ENCODE data around the gene PLD1. TPM values are rescaled to one million over a fixed set of nuclear protein-coding genes. Genes with fewer than 3 reads are reported as not detected.
A peak's percentile ranks its signal among the peaks of the same experiment; 100 is the strongest.
"Not testable (repeated sequence)": the region's sequence is repeated elsewhere in the genome, so short reads cannot be mapped to it uniquely, and the experiment has no call there.

Gene PLD1
- total and polyA plus RNA-seq, 7 donors: 0.73 to 6.7 (median 1.9) TPM

DNA sequence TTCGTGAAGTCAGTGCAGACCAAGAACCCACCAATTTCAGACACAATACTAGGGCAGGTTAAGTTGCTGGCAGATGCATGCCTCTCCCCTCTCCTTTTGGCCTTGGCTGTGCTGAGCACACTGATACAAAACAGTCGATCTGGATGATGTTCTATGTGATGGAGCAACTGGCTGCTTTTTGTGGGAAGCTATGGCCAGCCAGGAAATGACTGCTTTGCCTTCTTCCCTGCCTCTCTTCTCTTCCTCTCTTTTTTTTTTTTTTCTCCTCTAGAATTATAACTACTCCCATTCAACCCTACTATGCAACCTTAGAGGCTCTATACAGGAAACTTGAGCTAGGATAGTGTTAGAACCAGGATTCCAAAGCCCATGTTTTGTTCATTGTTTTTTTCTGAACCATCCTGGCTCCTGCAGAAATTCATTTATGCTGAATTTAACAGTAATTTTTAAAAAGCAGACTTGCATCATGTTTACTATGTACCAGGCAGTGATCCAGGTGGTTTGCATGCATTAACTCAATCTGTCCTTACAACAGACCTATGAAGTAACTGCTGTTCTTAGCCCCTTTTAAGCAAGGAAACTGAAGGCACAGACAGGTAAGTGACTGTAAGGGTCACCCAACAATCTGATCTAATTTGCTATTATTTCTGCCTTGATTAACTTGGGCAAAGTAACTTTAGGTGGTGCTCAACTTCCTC lies 62.9 kb downstream of the PLD1 start:
- intact Hi-C loops (cut with DNase I): no loop called here
- H3K9me3 ChIP-seq: no peaks in the 10 kb centered on the region
- H3K27ac ChIP-seq: no peak overlapping the region
- TF ChIP-seq, protein P1, sequence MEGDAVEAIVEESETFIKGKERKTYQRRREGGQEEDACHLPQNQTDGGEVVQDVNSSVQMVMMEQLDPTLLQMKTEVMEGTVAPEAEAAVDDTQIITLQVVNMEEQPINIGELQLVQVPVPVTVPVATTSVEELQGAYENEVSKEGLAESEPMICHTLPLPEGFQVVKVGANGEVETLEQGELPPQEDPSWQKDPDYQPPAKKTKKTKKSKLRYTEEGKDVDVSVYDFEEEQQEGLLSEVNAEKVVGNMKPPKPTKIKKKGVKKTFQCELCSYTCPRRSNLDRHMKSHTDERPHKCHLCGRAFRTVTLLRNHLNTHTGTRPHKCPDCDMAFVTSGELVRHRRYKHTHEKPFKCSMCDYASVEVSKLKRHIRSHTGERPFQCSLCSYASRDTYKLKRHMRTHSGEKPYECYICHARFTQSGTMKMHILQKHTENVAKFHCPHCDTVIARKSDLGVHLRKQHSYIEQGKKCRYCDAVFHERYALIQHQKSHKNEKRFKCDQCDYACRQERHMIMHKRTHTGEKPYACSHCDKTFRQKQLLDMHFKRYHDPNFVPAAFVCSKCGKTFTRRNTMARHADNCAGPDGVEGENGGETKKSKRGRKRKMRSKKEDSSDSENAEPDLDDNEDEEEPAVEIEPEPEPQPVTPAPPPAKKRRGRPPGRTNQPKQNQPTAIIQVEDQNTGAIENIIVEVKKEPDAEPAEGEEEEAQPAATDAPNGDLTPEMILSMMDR (IDR thresholded peaks at IDR 0.05): no peak
- WGBS, 3 donors: 53 to 69% (median 62%) methylated on average over 2 of the region's 2 CpGs
- H3K4me1 ChIP-seq: peaks cover 9% of the 10 kb centered on the region
- no peak overlapping the region for H3K4me3 ChIP-seq
- H3K27me3 ChIP-seq (ENCODE audit: insufficient read depth in 3 of 3, low read length in 2 of 3): no peaks in the 10 kb centered on the region
- no peaks in the 10 kb centered on the region for H3K36me3 ChIP-seq (ENCODE audit: insufficient read depth in 1 of 2, low read depth in 1 of 2)
- no peak for DNase-seq
- no peak for ATAC-seq

DNA sequence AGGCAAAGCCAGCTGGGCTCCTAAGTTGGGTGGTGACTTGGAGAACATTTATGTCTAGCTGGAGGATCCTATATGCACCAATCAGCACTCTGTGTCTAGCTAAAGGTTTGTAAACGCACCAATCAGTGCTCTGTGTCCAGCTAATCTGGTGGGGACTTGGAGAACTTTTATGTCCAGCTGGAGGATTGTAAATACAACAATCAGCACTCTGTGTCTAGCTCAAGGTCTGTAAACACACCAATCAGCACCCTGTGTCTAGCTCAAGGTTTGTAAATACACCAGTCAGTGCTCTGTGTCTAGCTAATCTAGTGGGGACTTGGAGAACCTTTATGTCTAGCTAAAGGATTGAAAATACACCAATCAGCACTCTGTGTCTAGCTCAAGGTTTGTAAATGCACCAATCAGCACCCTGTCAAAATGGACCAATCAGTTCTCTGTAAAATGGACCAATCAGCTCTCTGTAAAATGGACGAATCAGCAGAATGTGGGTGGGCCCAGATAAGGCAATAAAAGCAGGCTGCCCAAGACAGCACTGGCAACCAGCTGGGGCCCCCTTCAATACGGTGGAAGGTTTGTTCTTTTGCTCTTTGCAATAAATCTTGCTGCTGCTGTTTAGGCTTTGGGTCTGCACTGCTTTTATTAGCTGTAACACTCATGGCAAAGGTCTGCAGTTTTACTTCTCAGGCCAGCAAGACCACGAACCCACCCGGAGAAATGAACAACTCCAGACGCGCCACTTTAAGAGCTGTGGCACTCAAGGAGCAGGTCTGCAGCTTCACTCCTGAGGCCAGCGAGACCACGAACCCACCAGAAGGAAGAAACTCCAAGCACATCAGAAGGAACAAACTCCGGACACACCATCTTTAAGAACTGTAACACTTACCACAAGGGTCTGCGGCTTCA lies 63.7 kb downstream of the PLD1 start:
- ATAC-seq; H3K27me3 ChIP-seq (ENCODE audit: insufficient read depth in 3 of 3, low read length in 2 of 3); intact Hi-C loops (cut with DNase I); H3K4me1 ChIP-seq; H3K4me3 ChIP-seq; H3K36me3 ChIP-seq (ENCODE audit: insufficient read depth in 1 of 2, low read depth in 1 of 2); DNase-seq; H3K27ac ChIP-seq; H3K9me3 ChIP-seq: not testable (repeated sequence)
- WGBS, 3 donors: 88 to 95% (median 95%) methylated on average over 11 of the region's 11 CpGs

DNA sequence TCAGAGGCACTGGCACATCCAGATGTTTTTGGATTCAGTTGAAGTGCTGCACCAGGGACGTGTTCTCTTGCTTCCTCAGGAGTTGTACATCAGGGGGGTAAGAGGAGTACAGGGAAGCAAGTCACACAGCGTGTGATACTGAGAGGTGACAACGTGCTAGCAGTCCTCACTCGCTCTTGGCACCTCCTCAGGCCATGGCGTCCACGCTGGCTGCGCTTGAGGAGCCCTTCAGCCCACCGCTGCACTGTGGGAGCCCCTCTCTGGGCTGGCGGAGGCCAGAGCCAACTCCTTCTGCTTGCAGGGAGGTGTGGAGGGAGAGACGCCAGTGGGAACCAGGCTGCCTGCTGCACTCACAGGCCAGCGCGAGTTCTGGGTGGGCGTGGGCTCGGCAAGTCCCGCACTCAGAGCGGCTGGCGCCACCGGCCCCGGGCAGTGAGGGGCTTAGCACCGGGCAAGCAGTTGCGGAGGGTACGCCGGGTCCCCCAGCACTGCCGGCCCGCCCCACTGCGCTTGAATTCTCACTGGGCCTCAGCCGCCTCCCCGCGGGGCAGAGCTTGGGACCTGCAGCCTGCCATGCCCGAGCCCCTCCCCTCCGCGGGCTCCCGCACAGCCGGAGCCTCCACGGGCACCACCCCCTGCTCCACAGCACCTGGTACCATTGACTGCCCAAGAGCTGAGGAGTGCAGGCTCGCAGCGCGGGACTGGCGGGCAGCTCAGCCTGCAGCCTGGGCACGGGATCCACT lies 64.5 kb downstream of the PLD1 start:
- Histone ChIP-seq H3K27ac (no peak overlapping the region), H3K4me1 (peaks cover 9% of the 10 kb centered on the region), H3K27me3 (ENCODE audit: insufficient read depth in 3 of 3, low read length in 2 of 3) (no peaks in the 10 kb centered on the region), H3K9me3 (no peaks in the 10 kb centered on the region), H3K36me3 (ENCODE audit: insufficient read depth in 1 of 2, low read depth in 1 of 2) (no peaks in the 10 kb centered on the region), H3K4me3 (no peak overlapping the region)
- WGBS, 3 donors: 92 to 97% (median 92%) methylated on average over 35 to 40 of the region's 40 CpGs
- TF ChIP-seq, protein P1 (IDR thresholded peaks at IDR 0.05): no peak
- ATAC-seq (no peak), DNase-seq (peak in 1 of 2 donors; percentile 46)
- intact Hi-C loops (cut with DNase I): no loop called here

DNA sequence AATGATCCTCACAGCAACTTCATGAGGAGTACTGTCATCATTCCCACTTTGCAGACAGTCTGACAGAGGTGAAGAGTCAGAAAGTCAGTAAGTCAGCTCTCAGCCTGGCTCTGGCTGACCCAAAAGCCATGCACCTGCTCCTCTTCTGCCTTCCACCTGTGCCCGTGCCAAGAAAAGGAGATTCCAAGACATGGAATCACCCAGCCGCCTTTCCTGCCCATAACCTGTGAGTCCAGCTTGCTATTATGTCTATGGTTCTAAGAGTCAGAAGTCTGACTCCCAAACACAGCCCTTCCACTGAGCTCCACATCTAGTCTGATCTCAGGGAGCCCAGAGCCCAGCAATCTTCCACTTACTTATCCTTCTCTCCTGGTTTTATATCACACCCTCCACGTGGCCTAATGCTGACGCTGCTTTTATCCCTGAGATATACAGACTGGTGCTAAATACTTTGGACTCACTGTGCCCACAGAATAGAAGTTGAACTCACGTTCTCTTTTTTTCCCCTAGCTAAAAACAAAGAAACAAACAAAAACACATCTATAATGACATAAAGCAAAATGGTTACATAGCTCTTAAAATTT lies 66.0 kb downstream of the PLD1 start:
- H3K4me3 ChIP-seq: no peak overlapping the region
- intact Hi-C loops (cut with DNase I): no loop called here

More for the DNA sequence above, 66.0 kb downstream of the PLD1 start:
- no peak for DNase-seq
- H3K27me3 ChIP-seq (ENCODE audit: insufficient read depth in 3 of 3, low read length in 2 of 3): no peaks in the 10 kb centered on the region
- H3K27ac ChIP-seq: no peak overlapping the region
- peaks cover 9% of the 10 kb centered on the region for H3K4me1 ChIP-seq
- WGBS, 3 donors: 40 to 70% (median 52%) methylated on average over 5 of the region's 5 CpGs
- TF ChIP-seq, protein P1 (IDR thresholded peaks at IDR 0.05): no peak
- H3K36me3 ChIP-seq (ENCODE audit: insufficient read depth in 1 of 2, low read depth in 1 of 2): no peaks in the 10 kb centered on the region
- peak in 3 of 4 donors; percentile 30 to 90 (median 74) for ATAC-seq
- no peaks in the 10 kb centered on the region for H3K9me3 ChIP-seq

Measured in psoas muscle (tissue), 8 donors.